NB4 (cell line): ENCODE measurements around the gene FGF23.

Source experiments
- CTCF ChIP-seq: IDR thresholded peaks from one replicate; pipeline ENCODE4 v1.5.1; 2012; ENCODE audit warnings: low read depth, low read length
- MAX ChIP-seq: IDR thresholded peaks from 2 replicates; pipeline ENCODE4 v1.6.1; 2011; ENCODE audit warnings: low read depth, low read length
- MYC ChIP-seq: IDR thresholded peaks from 2 replicates; pipeline ENCODE4 v1.6.1; 2011; ENCODE audit warnings: low read depth, low read length
- POLR2A ChIP-seq: IDR thresholded peaks from 2 replicates; pipeline ENCODE4 v1.6.1; 2011; ENCODE audit warnings: mild to moderate bottlenecking; ENCODE audit not compliant: insufficient read length; ENCODE audit errors: extremely low read depth

GRCh38 chr12:4353785-4354208 lies 25.7 kb downstream of the FGF23 start:
- no peak for TF ChIP-seq POLR2A
- TF ChIP-seq CTCF = peak; percentile 41
- no peak for TF ChIP-seq MAX
- no peak for TF ChIP-seq MYC
